GM12801 (cell line): ENCODE results near the gene ZNF362.

Experiments used
- CTCF ChIP-seq: IDR thresholded peaks from one replicate; pipeline ENCODE4 v1.5.1; 2011; ENCODE audit warnings: control low read depth; ENCODE audit not compliant: insufficient read length; ENCODE audit errors: extremely low read depth

Gene ZNF362

GRCh38 chr1:33281554-33282303, 25.4 kb downstream of the ZNF362 start:
- TF ChIP-seq CTCF: no peak

- TF ChIP-seq CTCF: no peak
These were observed 26.5 kb downstream of the ZNF362 start for GRCh38 chr1:33282791-33283190.

GRCh38 chr1:33284049-33284448, 27.8 kb downstream of the ZNF362 start:
- TF ChIP-seq CTCF: no peak

- TF ChIP-seq CTCF: no peak
These were observed 30.3 kb downstream of the ZNF362 start for GRCh38 chr1:33286451-33287185.

- no peak for TF ChIP-seq CTCF
These were observed 31.0 kb downstream of the ZNF362 start for GRCh38 chr1:33287317-33287716.

- TF ChIP-seq CTCF: no peak
These were observed 32.9 kb downstream of the ZNF362 start for GRCh38 chr1:33288976-33289857.

GRCh38 chr1:33289858-33290154, 33.5 kb downstream of the ZNF362 start:
- TF ChIP-seq CTCF: no peak
